Kidney capillary endothelial cell (primary cell): ENCODE measurements around the gene MEF2B.

Experiments used
- DNase-seq: peaks from one replicate; pipeline ENCODE4 v3.0.0-alpha.2; 2018; ENCODE audit warnings: low spot score

The MEF2B gene

DNA sequence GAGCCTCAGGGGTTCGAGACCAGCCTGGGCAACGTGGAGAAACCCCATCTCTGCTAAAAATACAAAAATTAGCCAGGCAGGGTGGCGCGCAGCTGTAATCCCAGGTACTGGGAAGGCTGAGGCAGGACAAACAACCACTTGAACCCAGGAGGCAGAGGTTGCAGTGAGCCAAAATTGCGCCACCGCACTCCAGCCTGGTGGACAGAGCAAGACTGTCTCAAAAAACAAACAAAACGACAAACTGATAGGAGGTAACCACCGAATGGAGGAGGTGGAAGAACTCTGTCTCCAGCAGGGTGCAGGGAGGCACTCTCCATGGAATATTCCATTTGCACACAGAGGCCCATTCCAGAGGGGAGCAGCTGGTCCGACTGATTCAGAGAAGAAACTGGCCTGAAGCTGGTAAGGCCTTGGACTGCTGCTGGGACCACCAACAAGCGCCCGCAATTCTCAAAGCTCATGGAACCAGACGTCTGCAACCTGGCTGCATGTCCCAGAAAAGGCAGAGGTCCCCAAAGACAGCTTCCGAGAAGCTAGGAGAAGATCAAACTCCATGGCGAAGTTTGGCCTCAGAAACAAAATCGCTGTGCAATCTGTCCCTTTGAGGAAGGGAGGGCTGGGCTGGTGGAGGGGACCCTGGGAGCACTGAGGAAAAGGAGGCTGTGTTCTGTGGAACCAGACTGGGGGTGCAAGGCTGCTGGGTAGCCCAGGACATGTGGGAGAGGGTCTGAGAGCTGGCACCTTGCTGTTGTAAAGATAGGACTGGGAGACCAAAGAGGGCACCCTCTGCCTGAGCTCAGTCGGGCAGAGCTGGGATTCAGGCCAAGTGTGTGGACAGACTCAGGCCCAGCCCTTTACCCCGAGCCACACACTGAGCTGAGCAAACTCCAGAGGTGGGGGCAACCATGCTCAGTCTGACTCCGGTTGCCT is 71.1 kb downstream of the MEF2B start:
- DNase-seq = no peak

DNA sequence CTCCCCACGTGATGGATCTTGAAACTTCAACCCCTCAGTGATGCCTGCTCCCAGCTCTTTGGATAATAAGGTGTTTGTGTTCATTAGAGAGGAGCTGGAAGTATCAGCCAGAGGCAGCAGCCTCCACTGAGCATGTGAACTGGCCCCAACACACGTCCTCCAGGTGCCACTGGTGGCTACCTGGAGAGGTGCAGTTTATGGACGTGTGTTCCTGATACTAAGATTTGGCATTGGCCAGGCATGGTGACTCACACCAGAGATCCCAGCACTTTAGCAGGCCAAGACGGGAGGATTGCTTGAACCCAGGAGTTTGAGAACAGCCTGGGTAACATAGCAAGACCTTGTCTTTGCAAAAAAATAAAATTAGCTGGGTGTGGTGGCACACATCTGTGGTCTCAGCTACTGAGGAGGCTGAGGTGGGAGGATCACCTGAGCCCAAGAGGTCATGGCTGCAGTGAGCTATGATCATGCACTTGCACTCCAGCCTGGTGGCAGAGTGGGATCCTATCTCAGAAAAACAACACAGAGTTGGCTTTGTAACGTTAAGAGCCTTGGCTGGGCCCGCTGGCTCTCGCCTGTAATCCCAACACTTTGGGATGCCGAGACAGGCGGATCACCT is 71.9 kb downstream of the MEF2B start:
- no peak for DNase-seq

DNA sequence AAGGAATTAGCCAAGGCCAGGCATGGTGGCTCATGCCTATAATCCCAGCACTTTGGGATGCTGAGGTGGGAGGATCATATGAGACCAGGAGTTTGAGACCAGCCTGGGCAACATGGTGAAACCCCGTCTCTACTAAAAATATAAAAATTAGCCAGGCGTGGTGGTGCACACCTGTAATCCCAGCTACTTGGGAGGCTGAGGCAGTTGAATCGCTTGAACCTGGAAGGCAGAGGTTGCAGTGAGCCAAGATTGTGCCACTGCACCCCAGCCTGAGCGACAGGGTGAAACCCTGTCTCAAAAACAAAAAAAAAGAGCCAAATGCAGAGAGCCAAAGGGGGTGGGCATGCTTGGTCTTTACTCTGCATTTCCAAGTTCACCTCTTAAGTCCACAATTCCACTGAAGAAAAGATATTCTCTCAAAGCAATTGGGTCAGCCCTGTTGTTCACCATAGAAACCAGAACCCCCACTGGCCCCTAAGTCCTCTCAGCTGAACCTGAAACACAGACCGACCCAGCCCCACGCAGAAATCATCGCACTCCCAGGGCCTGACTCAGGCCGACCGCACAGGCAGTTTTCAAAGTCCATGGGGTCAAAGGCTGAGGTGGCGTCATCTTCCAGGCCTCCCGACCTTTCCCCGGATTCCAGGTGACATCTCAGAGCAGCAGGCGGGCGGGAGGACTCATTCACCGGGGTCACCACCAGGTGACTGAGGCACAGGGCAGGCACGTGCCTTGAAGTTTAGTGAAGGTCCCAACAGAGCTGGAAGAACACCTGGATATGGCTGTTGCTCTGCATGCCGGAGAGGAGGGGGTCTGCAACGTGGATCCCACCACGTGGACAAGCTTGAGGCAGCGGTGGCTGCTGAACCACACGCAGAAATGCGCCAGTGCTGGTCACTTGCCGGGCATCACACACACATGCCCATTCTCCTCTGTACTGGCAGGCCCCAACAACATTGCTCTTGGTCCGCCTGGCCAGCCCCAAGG is 73.1 kb downstream of the MEF2B start:
- DNase-seq = no peak

DNA sequence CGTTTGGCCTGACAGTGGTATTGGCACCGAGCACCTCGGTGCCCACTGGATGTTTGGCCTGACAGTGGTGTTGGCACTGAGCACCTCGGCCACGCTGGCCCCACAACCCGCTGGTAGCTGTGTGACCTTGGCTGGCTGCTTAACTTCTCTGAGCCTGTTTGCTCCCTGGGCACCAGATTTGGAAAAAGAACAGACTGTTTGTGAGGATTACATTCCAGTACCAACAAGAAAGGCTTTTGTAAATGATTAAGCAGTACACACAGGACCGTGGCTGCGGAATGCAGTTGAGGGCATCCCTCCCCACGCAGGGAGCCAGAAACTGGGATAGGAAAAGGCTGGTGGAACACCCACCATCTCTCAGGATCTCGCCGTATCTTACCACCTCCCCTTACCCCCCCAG is 74.4 kb downstream of the MEF2B start:
- DNase-seq = no peak
